ENCODE measurements around the gene CXCL8. TPM values are rescaled to one million over a fixed set of nuclear protein-coding genes. Genes with fewer than 3 reads are reported as not detected.

Gene CXCL8
- total and polyA plus RNA-seq, 9 of the 15 experiments (the other 6 are each of a cell fraction or from before 2014, with no cell fraction given): 1.6 to 7.7 (median 3.3) TPM

DNA sequence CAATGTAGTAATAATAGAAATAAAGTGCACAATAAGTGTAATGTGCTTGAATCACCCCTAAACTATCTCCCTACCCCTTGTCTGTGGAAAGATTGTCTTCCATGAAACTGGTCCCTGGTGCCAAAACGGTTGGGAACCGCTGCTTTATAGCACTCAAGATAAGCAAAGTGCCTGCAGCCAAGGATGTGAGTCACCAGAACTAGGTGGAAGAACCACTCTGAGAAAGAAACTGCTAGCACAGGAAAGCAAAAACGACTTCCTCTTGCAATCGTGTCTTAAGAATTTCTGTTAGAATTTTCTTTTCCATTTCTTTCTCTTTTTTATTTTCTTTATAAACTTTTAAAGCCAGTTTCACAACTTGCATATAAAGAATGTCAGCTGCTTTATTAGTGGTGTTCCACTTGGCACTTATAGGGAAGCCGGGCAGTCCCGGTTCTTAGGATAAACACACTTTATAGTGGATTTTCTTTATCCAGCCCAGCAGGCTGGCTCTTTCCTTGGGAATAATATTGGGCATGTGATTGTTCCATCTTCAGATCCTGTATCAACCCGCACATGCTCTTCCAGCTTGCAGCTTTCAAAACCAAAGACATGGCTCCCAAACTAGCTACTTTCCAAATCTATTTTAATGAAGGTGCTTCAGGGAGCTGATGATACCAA, 32.3 kb upstream of the CXCL8 start (continued):
- TF ChIP-seq, protein P1, sequence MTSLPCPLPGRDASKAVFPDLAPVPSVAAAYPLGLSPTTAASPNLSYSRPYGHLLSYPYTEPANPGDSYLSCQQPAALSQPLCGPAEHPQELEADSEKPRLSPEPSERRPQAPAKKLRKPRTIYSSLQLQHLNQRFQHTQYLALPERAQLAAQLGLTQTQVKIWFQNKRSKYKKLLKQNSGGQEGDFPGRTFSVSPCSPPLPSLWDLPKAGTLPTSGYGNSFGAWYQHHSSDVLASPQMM (CRISPR knock-in tag; IDR thresholded peaks at IDR 0.05): no peak
- TF ChIP-seq ARHGAP35 (IDR thresholded peaks at IDR 0.05; ENCODE audit: partially characterized antibody) (no peak), CBFA2T2 (conservative IDR thresholded peaks at IDR 0.05) (peak; percentile 33), RBFOX2 (IDR thresholded peaks at IDR 0.05; ENCODE audit: low read depth, low read length) (peak; percentile 41), POLR2A (conservative IDR thresholded peaks at IDR 0.05) (peak; percentile 53; the same call in 1 of the 2 replicates), TAF1 (IDR thresholded peaks at IDR 0.05; ENCODE audit: control insufficient read depth, extremely low read depth, insufficient read depth, low read length, severe bottlenecking) (peak; percentile 43), CHCHD3 (CRISPR knock-in tag; IDR thresholded peaks at IDR 0.05) (no peak), TAF15 (IDR thresholded peaks at IDR 0.05; ENCODE audit: low read depth, low read length) (no peak), ZNF592 (IDR thresholded peaks at IDR 0.05) (peak; percentile 61; the same call in 1 of the 2 replicates), ZNF639 (CRISPR knock-in tag; conservative IDR thresholded peaks at IDR 0.05 in 1 of 2, IDR thresholded peaks at IDR 0.05 in 1 of 2) (peak in 1 of 2 experiments; percentile 75; a peak in 2 of 4 replicates), AFF1 (IDR thresholded peaks at IDR 0.05; ENCODE audit: low read depth in 1 of 2, partially characterized antibody in 2 of 2) (peak in 1 of 2 experiments; percentile 41)
- TF ChIP-seq, protein P2, sequence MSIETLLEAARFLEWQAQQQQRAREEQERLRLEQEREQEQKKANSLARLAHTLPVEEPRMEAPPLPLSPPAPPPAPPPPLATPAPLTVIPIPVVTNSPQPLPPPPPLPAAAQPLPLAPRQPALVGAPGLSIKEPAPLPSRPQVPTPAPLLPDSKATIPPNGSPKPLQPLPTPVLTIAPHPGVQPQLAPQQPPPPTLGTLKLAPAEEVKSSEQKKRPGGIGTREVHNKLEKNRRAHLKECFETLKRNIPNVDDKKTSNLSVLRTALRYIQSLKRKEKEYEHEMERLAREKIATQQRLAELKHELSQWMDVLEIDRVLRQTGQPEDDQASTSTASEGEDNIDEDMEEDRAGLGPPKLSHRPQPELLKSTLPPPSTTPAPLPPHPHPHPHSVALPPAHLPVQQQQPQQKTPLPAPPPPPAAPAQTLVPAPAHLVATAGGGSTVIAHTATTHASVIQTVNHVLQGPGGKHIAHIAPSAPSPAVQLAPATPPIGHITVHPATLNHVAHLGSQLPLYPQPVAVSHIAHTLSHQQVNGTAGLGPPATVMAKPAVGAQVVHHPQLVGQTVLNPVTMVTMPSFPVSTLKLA (conservative IDR thresholded peaks at IDR 0.05): no peak
